ENCODE measurements around the gene UGDH.
"Not testable (repeated sequence)": the region's sequence is repeated elsewhere in the genome, so short reads cannot be mapped to it uniquely, and the experiment has no call there.

The UGDH gene

GRCh38 chr4:39494354-39494753 lies 32.9 kb downstream of the UGDH start:
- DNase-seq (ENCODE audit: low spot score), result no peak

- no peak for DNase-seq (ENCODE audit: low spot score)
Measured at GRCh38 chr4:39490322-39490721, 36.9 kb downstream of the UGDH start.

- no peak for DNase-seq (ENCODE audit: low spot score)
Measured at GRCh38 chr4:39486221-39486804, 40.9 kb downstream of the UGDH start.

- DNase-seq (ENCODE audit: low spot score), result no peak
Measured at GRCh38 chr4:39484582-39485272, 42.5 kb downstream of the UGDH start.

GRCh38 chr4:39480902-39481695 lies 46.1 kb downstream of the UGDH start:
- no peak for DNase-seq (ENCODE audit: low spot score)

- no peak for DNase-seq (ENCODE audit: low spot score)
Measured at GRCh38 chr4:39480251-39480650, 47.0 kb downstream of the UGDH start.

GRCh38 chr4:39476187-39476895 lies 50.9 kb downstream of the UGDH start:
- DNase-seq (ENCODE audit: low spot score), result no peak

GRCh38 chr4:39472396-39472795 lies 54.8 kb downstream of the UGDH start:
- DNase-seq (ENCODE audit: low spot score), result no peak

GRCh38 chr4:39470402-39470801 lies 56.8 kb downstream of the UGDH start:
- no peak for DNase-seq (ENCODE audit: low spot score)

GRCh38 chr4:39469429-39470077 lies 57.7 kb downstream of the UGDH start:
- DNase-seq (ENCODE audit: low spot score), result peak; percentile 91

- no peak for DNase-seq (ENCODE audit: low spot score)
Measured at GRCh38 chr4:39467464-39467863, 59.8 kb downstream of the UGDH start.

GRCh38 chr4:39466747-39467146 lies 60.5 kb downstream of the UGDH start:
- no peak for DNase-seq (ENCODE audit: low spot score)

GRCh38 chr4:39464886-39465501 lies 62.2 kb downstream of the UGDH start:
- peak; percentile 68 for DNase-seq (ENCODE audit: low spot score)

GRCh38 chr4:39458505-39459300 lies 68.5 kb downstream of the UGDH start, which contains the start of the genes LIAS and RPL9:
Gene LIAS (plus strand): TSS chr4:39459056. CDS start chr4:39459118, 62 bp downstream.
Gene RPL9 (minus strand): TSS chr4:39458922. CDS start chr4:39458439, 483 bp downstream.
- DNase-seq (ENCODE audit: low spot score), result peak; percentile 98

GRCh38 chr4:39458161-39458504 lies 69.1 kb downstream of the UGDH start:
- DNase-seq (ENCODE audit: low spot score), result not testable (repeated sequence)

GRCh38 chr4:39456946-39457763 lies 70.1 kb downstream of the UGDH start:
- no peak for DNase-seq (ENCODE audit: low spot score)

- DNase-seq (ENCODE audit: low spot score), result no peak
Measured at GRCh38 chr4:39455486-39455885, 71.8 kb downstream of the UGDH start.

GRCh38 chr4:39453738-39454137 lies 73.5 kb downstream of the UGDH start:
- no peak for DNase-seq (ENCODE audit: low spot score)

- no peak for DNase-seq (ENCODE audit: low spot score)
Measured at GRCh38 chr4:39452860-39453587, 74.2 kb downstream of the UGDH start.

Data from NAMALWA (cell line).